ENCODE data around the gene DGKB.

The DGKB gene

GRCh38 chr7:14752301-14752700, 150.2 kb downstream of the DGKB start:
- no peak for DNase-seq

GRCh38 chr7:14751461-14751860, 151.1 kb downstream of the DGKB start:
- DNase-seq = peak; percentile 76

- DNase-seq = no peak
Observed at GRCh38 chr7:14748461-14748860, 154.1 kb downstream of the DGKB start.

- DNase-seq = no peak
Observed at GRCh38 chr7:14747701-14748100, 154.8 kb downstream of the DGKB start.

- no peak for DNase-seq
Observed at GRCh38 chr7:14745076-14745475, 157.5 kb downstream of the DGKB start.

- DNase-seq = no peak
Observed at GRCh38 chr7:14740606-14741005, 161.9 kb downstream of the DGKB start.

- DNase-seq = no peak
Observed at GRCh38 chr7:14739841-14740185, 162.7 kb downstream of the DGKB start.

GRCh38 chr7:14739168-14739840, 163.2 kb downstream of the DGKB start:
- DNase-seq = peak; percentile 52

- DNase-seq = peak; percentile 4
Observed at GRCh38 chr7:14738086-14738485, 164.5 kb downstream of the DGKB start.

GRCh38 chr7:14734839-14735321, 167.7 kb downstream of the DGKB start:
- peak; percentile 52 for DNase-seq

- DNase-seq = no peak
Observed at GRCh38 chr7:14720785-14721184, 181.8 kb downstream of the DGKB start.

GRCh38 chr7:14717816-14718215, 184.7 kb downstream of the DGKB start:
- peak; percentile 42 for DNase-seq

GRCh38 chr7:14717169-14717568, 185.4 kb downstream of the DGKB start:
- no peak for DNase-seq

- DNase-seq = no peak
Observed at GRCh38 chr7:14714161-14714728, 188.3 kb downstream of the DGKB start.

GRCh38 chr7:14698239-14698638, 204.3 kb downstream of the DGKB start:
- peak; percentile 25 for DNase-seq

GRCh38 chr7:14697684-14698083, 204.9 kb downstream of the DGKB start:
- no peak for DNase-seq

- peak; percentile 58 for DNase-seq
Observed at GRCh38 chr7:14691597-14692203, 210.9 kb downstream of the DGKB start.

- DNase-seq = peak; percentile 4
Observed at GRCh38 chr7:14691034-14691433, 211.5 kb downstream of the DGKB start.

GRCh38 chr7:14690486-14690885, 212.1 kb downstream of the DGKB start:
- DNase-seq = no peak

- DNase-seq = peak; percentile 7
Observed at GRCh38 chr7:14690075-14690474, 212.5 kb downstream of the DGKB start.

GRCh38 chr7:14688208-14688607, 214.3 kb downstream of the DGKB start:
- no peak for DNase-seq

- no peak for DNase-seq
Observed at GRCh38 chr7:14687777-14688176, 214.8 kb downstream of the DGKB start.

GRCh38 chr7:14687241-14687640, 215.3 kb downstream of the DGKB start:
- DNase-seq = no peak

GRCh38 chr7:14685167-14685566, 217.4 kb downstream of the DGKB start:
- DNase-seq = no peak

Measured in OCI-M1 (cell line).